ENCODE data around the gene DENND4A. TPM values are rescaled to one million over a fixed set of nuclear protein-coding genes. Genes with fewer than 3 reads are reported as not detected.

The DENND4A gene
- total RNA-seq, 1 experiment from 2014 or later: 12.7 TPM

GRCh38 chr15:65621638-65622037 is 170.5 kb downstream of the DENND4A start, which contains the start of gene SLC24A1:
SLC24A1 (plus strand) TSS chr15:65621938; CDS start chr15:65624081, 2,143 bp downstream.
- Histone ChIP-seq H3K9me3 (no peaks in the 10 kb centered on the region), H3K4me1 (no peaks in the 10 kb centered on the region), H3K4me3 (ENCODE audit: low read depth, low read length) (no peak within 1 kb of the TSS), H3K27me3 (replicated peaks; ENCODE audit: control insufficient read depth, insufficient read depth, low read length) (no peaks in the 10 kb centered on the region), H3K36me3 (ENCODE audit: control insufficient read depth, insufficient read depth, low read length) (no peaks in the 10 kb centered on the region)
- Mint-ChIP-seq H3K27me3 (ENCODE audit: insufficient read depth, unreplicated experiment) (no peaks in the 10 kb centered on the region), H3K9me3 (ENCODE audit: unreplicated experiment) (no peaks in the 10 kb centered on the region), H3K4me1 (ENCODE audit: low read depth, unreplicated experiment) (no peaks in the 10 kb centered on the region), H3K36me3 (ENCODE audit: insufficient read depth, unreplicated experiment) (no peaks in the 10 kb centered on the region), H3K27ac (ENCODE audit: unreplicated experiment) (no peak within 1 kb of the TSS), H3K4me3 (ENCODE audit: unreplicated experiment) (no peak within 1 kb of the TSS)
- POLR2A ChIA-PET: no interaction called here
- CTCF ChIA-PET: no interaction called here
- BruUV-seq (replicated peaks): no TSS peak
- intact Hi-C loops (cut with micrococcal nuclease; ENCODE audit: unreplicated experiment): no loop called here
- DNase-seq: no peak
- no peak for TF ChIP-seq CTCF (IDR thresholded peaks at IDR 0.05; ENCODE audit: insufficient read depth in 1 of 2, low read depth in 1 of 2, low read length in 1 of 2, severe bottlenecking in 1 of 2, unreplicated experiment in 1 of 2)

GRCh38 chr15:65620833-65621232 is 171.3 kb downstream of the DENND4A start:
- no peak for DNase-seq
- CTCF ChIA-PET: no interaction called here
- Histone ChIP-seq H3K4me3 (ENCODE audit: low read depth, low read length) (no peak overlapping the region), H3K36me3 (ENCODE audit: control insufficient read depth, insufficient read depth, low read length) (no peaks in the 10 kb centered on the region), H3K27me3 (replicated peaks; ENCODE audit: control insufficient read depth, insufficient read depth, low read length) (no peaks in the 10 kb centered on the region), H3K9me3 (no peaks in the 10 kb centered on the region), H3K4me1 (no peaks in the 10 kb centered on the region)
- Mint-ChIP-seq H3K36me3 (ENCODE audit: insufficient read depth, unreplicated experiment) (no peaks in the 10 kb centered on the region), H3K4me3 (ENCODE audit: unreplicated experiment) (no peak overlapping the region), H3K27me3 (ENCODE audit: insufficient read depth, unreplicated experiment) (no peaks in the 10 kb centered on the region), H3K4me1 (ENCODE audit: low read depth, unreplicated experiment) (no peaks in the 10 kb centered on the region), H3K9me3 (ENCODE audit: unreplicated experiment) (no peaks in the 10 kb centered on the region), H3K27ac (ENCODE audit: unreplicated experiment) (no peak overlapping the region)
- no peak for TF ChIP-seq CTCF (IDR thresholded peaks at IDR 0.05; ENCODE audit: insufficient read depth in 1 of 2, low read depth in 1 of 2, low read length in 1 of 2, severe bottlenecking in 1 of 2, unreplicated experiment in 1 of 2)
- BruUV-seq (replicated peaks): no TSS peak
- intact Hi-C loops (cut with micrococcal nuclease; ENCODE audit: unreplicated experiment): no loop called here
- POLR2A ChIA-PET: no interaction called here

GRCh38 chr15:65619626-65620290 is 172.3 kb downstream of the DENND4A start:
- no peak overlapping the region for H3K4me3 Mint-ChIP-seq (ENCODE audit: unreplicated experiment)
- Histone ChIP-seq H3K4me3 (ENCODE audit: low read depth, low read length) (no peak overlapping the region), H3K36me3 (ENCODE audit: control insufficient read depth, insufficient read depth, low read length) (no peaks in the 10 kb centered on the region), H3K9me3 (no peaks in the 10 kb centered on the region), H3K4me1 (no peaks in the 10 kb centered on the region), H3K27me3 (replicated peaks; ENCODE audit: control insufficient read depth, insufficient read depth, low read length) (no peaks in the 10 kb centered on the region)
- DNase-seq: no peak
- TF ChIP-seq CTCF (IDR thresholded peaks at IDR 0.05; ENCODE audit: insufficient read depth in 1 of 2, low read depth in 1 of 2, low read length in 1 of 2, severe bottlenecking in 1 of 2, unreplicated experiment in 1 of 2): no peak
- H3K27me3 Mint-ChIP-seq (ENCODE audit: insufficient read depth, unreplicated experiment): no peaks in the 10 kb centered on the region
- POLR2A ChIA-PET: no interaction called here
- no peaks in the 10 kb centered on the region for H3K4me1 Mint-ChIP-seq (ENCODE audit: low read depth, unreplicated experiment)
- H3K9me3 Mint-ChIP-seq (ENCODE audit: unreplicated experiment): no peaks in the 10 kb centered on the region
- no peak overlapping the region for H3K27ac Mint-ChIP-seq (ENCODE audit: unreplicated experiment)
- CTCF ChIA-PET: no interaction called here
- BruUV-seq (replicated peaks): no TSS peak
- no peaks in the 10 kb centered on the region for H3K36me3 Mint-ChIP-seq (ENCODE audit: insufficient read depth, unreplicated experiment)
- intact Hi-C loops (cut with micrococcal nuclease; ENCODE audit: unreplicated experiment): no loop called here

Measured in Caco-2 (cell line).